Measurements from ENCODE around the gene GRIN2A.

Gene GRIN2A

DNA sequence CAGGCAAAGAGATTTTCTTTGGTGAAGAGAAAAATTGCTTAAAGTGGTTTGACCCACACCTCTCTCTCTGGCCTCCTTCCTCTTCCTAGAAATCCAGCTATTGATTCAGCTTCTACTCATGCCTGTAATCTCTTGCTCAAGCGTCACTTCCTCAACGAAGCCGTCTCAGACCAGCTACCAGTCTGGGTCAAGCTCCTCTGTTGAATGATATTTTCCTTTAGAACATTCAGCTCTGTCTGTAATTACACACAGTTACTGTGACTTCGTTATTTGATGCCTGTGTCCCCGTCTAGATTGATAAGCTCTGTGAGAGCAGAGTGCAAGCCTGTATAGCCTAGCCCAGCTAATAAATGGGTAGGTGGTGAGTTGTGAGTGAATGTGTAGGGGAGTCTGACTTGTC lies 168.5 kb downstream of the GRIN2A start:
- Histone ChIP-seq H3K4me1 (ENCODE audit: control insufficient read depth, insufficient read depth, low read depth, low read length) (no peaks in the 10 kb centered on the region), H3K9me3 (ENCODE audit: control insufficient read depth, low read length) (no peaks in the 10 kb centered on the region), H4K8ac (ENCODE audit: low read length) (no peak overlapping the region), H3K36me3 (ENCODE audit: control insufficient read depth in 1 of 2, insufficient read depth in 2 of 2, low read depth in 1 of 2, low read length in 2 of 2) (no peaks in the 10 kb centered on the region), H3K4ac (ENCODE audit: low read depth in 1 of 2, low read length in 2 of 2) (no peak overlapping the region), H3K27ac (ENCODE audit: low read length, poor library complexity, severe bottlenecking) (no peak overlapping the region), H2BK15ac (ENCODE audit: low read depth, poor library complexity, severe bottlenecking) (no peak overlapping the region), H3K23ac (ENCODE audit: low read length in 2 of 2) (no peak overlapping the region), H2BK5ac (ENCODE audit: low read depth, low read length, poor library complexity, severe bottlenecking) (no peak overlapping the region), H3K18ac (ENCODE audit: low read depth in 1 of 2, low read length in 2 of 2) (no peak overlapping the region), H3K27me3 (ENCODE audit: control insufficient read depth in 1 of 2, insufficient read depth in 1 of 2, low read length in 2 of 2) (no peaks in the 10 kb centered on the region), H3K4me3 (ENCODE audit: insufficient read depth in 1 of 2, low read depth in 1 of 2, low read length in 2 of 2) (no peak overlapping the region), H2AFZ (ENCODE audit: low read depth, low read length) (no peak overlapping the region), H2BK120ac (ENCODE audit: low read depth, low read length) (no peak overlapping the region), H3K4me2 (ENCODE audit: low read length, poor library complexity, severe bottlenecking) (no peak overlapping the region), H2AK5ac (ENCODE audit: low read length, severe bottlenecking) (no peak overlapping the region), H3K79me1 (replicated peaks; ENCODE audit: low read length, poor library complexity, severe bottlenecking) (no peaks in the 10 kb centered on the region), H2BK12ac (ENCODE audit: low read length in 2 of 2) (no peak overlapping the region), H4K91ac (ENCODE audit: low read length) (no peak overlapping the region), H3K14ac (ENCODE audit: low read length in 2 of 2) (no peak overlapping the region), H3K9ac (ENCODE audit: low read length) (no peak overlapping the region)
- WGBS = 58% methylated on average over 5 of the region's 5 CpGs
- no peak for DNase-seq

DNA sequence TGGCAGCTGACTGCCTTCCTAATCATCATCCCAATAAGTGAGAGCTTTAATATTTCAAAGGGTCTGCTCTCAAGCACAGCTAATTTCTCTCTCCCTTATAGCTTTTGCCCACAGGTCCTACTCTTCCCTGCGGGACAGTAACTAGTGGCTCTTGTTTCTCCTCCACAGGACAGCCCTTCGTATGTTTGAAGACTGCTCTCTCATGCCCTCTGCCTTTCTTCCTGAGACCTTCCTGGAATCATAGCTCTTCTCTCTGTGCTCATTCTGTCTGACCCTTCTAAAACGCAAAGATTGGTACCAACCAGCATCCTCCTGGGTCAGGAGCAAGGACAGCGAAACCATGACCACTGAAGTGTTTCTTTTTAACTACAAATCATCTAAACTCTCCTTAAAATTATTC lies 168.9 kb downstream of the GRIN2A start:
- Histone ChIP-seq H3K4me1 (ENCODE audit: control insufficient read depth, insufficient read depth, low read depth, low read length) (no peaks in the 10 kb centered on the region), H3K9me3 (ENCODE audit: control insufficient read depth, low read length) (no peaks in the 10 kb centered on the region), H2AFZ (ENCODE audit: low read depth, low read length) (no peak overlapping the region), H3K14ac (ENCODE audit: low read length in 2 of 2) (no peak overlapping the region), H4K8ac (ENCODE audit: low read length) (no peak overlapping the region), H2BK15ac (ENCODE audit: low read depth, poor library complexity, severe bottlenecking) (no peak overlapping the region), H3K27ac (ENCODE audit: low read length, poor library complexity, severe bottlenecking) (no peak overlapping the region), H2BK5ac (ENCODE audit: low read depth, low read length, poor library complexity, severe bottlenecking) (no peak overlapping the region), H3K79me1 (replicated peaks; ENCODE audit: low read length, poor library complexity, severe bottlenecking) (no peaks in the 10 kb centered on the region), H2BK120ac (ENCODE audit: low read depth, low read length) (no peak overlapping the region), H3K36me3 (ENCODE audit: control insufficient read depth in 1 of 2, insufficient read depth in 2 of 2, low read depth in 1 of 2, low read length in 2 of 2) (no peaks in the 10 kb centered on the region), H4K91ac (ENCODE audit: low read length) (no peak overlapping the region), H2BK12ac (ENCODE audit: low read length in 2 of 2) (no peak overlapping the region), H3K23ac (ENCODE audit: low read length in 2 of 2) (no peak overlapping the region), H3K27me3 (ENCODE audit: control insufficient read depth in 1 of 2, insufficient read depth in 1 of 2, low read length in 2 of 2) (no peaks in the 10 kb centered on the region), H3K4ac (ENCODE audit: low read depth in 1 of 2, low read length in 2 of 2) (no peak overlapping the region), H2AK5ac (ENCODE audit: low read length, severe bottlenecking) (no peak overlapping the region), H3K4me3 (ENCODE audit: insufficient read depth in 1 of 2, low read depth in 1 of 2, low read length in 2 of 2) (no peak overlapping the region), H3K9ac (ENCODE audit: low read length) (no peak overlapping the region), H3K4me2 (ENCODE audit: low read length, poor library complexity, severe bottlenecking) (no peak overlapping the region), H3K18ac (ENCODE audit: low read depth in 1 of 2, low read length in 2 of 2) (no peak overlapping the region)
- WGBS = 67% methylated on average over 3 of the region's 4 CpGs
- DNase-seq = no peak

DNA sequence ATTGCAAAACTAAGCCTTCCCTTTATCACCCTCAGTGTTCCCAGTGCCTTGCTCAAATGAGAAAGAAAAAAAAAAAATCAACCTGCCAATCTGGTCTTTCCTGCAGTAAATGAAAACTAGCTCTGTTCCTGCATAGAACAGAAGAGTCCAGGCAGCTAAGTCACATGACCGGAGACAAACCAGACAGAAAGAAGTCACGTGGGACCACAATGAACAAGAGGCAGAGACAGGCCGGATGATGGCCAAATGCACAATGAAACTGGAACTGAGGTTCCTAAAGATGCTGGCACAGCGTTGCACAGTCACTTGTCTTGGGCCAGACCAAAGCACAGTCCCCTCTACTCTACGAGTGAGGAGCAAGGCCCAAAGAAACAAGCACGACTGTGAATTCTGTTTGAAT lies 172.5 kb downstream of the GRIN2A start:
- Histone ChIP-seq H3K9me3 (ENCODE audit: control insufficient read depth, low read length) (peaks cover 12% of the 10 kb centered on the region), H3K18ac (ENCODE audit: low read depth in 1 of 2, low read length in 2 of 2) (no peak overlapping the region), H4K8ac (ENCODE audit: low read length) (no peak overlapping the region), H2AFZ (ENCODE audit: low read depth, low read length) (no peak overlapping the region), H3K4ac (ENCODE audit: low read depth in 1 of 2, low read length in 2 of 2) (no peak overlapping the region), H4K91ac (ENCODE audit: low read length) (no peak overlapping the region), H2AK5ac (ENCODE audit: low read length, severe bottlenecking) (no peak overlapping the region), H3K27ac (ENCODE audit: low read length, poor library complexity, severe bottlenecking) (no peak overlapping the region), H3K4me2 (ENCODE audit: low read length, poor library complexity, severe bottlenecking) (no peak overlapping the region), H3K36me3 (ENCODE audit: control insufficient read depth in 1 of 2, insufficient read depth in 2 of 2, low read depth in 1 of 2, low read length in 2 of 2) (no peaks in the 10 kb centered on the region), H3K4me1 (ENCODE audit: control insufficient read depth, insufficient read depth, low read depth, low read length) (no peaks in the 10 kb centered on the region), H3K14ac (ENCODE audit: low read length in 2 of 2) (no peak overlapping the region), H3K23ac (ENCODE audit: low read length in 2 of 2) (no peak overlapping the region), H3K9ac (ENCODE audit: low read length) (no peak overlapping the region), H3K4me3 (ENCODE audit: insufficient read depth in 1 of 2, low read depth in 1 of 2, low read length in 2 of 2) (no peak overlapping the region), H2BK12ac (ENCODE audit: low read length in 2 of 2) (no peak overlapping the region), H2BK120ac (ENCODE audit: low read depth, low read length) (no peak overlapping the region), H2BK5ac (ENCODE audit: low read depth, low read length, poor library complexity, severe bottlenecking) (no peak overlapping the region), H2BK15ac (ENCODE audit: low read depth, poor library complexity, severe bottlenecking) (no peak overlapping the region), H3K79me1 (replicated peaks; ENCODE audit: low read length, poor library complexity, severe bottlenecking) (no peaks in the 10 kb centered on the region), H3K27me3 (ENCODE audit: control insufficient read depth in 1 of 2, insufficient read depth in 1 of 2, low read length in 2 of 2) (no peaks in the 10 kb centered on the region)
- 76% methylated on average over 6 of the region's 6 CpGs for WGBS
- no peak for DNase-seq

DNA sequence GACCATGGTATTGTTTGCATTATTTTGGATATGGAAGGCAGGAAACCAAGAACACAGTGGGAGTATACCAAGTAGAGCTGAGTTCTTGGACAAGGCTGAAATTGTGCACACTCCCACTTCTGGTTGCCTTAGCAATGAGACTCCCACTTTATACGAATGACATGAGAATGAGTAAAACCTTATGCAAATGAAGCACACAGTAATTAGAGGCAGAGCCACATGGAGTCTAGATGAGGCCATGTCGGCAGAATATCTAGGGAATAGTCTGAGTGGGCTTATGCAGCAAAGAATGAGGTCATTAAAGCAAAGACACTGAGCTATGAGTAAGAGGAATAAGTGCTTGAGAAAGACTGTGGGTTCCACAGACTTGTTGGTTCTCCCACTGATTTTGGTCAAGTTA lies 178.7 kb downstream of the GRIN2A start:
- no peaks in the 10 kb centered on the region for H3K36me3 ChIP-seq (ENCODE audit: control insufficient read depth in 1 of 2, insufficient read depth in 2 of 2, low read depth in 1 of 2, low read length in 2 of 2)
- no peaks in the 10 kb centered on the region for H3K4me1 ChIP-seq (ENCODE audit: control insufficient read depth, insufficient read depth, low read depth, low read length)
- no peak overlapping the region for H2BK120ac ChIP-seq (ENCODE audit: low read depth, low read length)
- no peak overlapping the region for H3K14ac ChIP-seq (ENCODE audit: low read length in 2 of 2)
- no peak overlapping the region for H2BK15ac ChIP-seq (ENCODE audit: low read depth, poor library complexity, severe bottlenecking)
- H2BK12ac ChIP-seq (ENCODE audit: low read length in 2 of 2) = no peak overlapping the region
- no peak overlapping the region for H4K8ac ChIP-seq (ENCODE audit: low read length)
- 75% methylated on average over 2 of the region's 2 CpGs for WGBS
- no peaks in the 10 kb centered on the region for H3K79me1 ChIP-seq (replicated peaks; ENCODE audit: low read length, poor library complexity, severe bottlenecking)
- no peaks in the 10 kb centered on the region for H3K27me3 ChIP-seq (ENCODE audit: control insufficient read depth in 1 of 2, insufficient read depth in 1 of 2, low read length in 2 of 2)
- no peak overlapping the region for H3K4me3 ChIP-seq (ENCODE audit: insufficient read depth in 1 of 2, low read depth in 1 of 2, low read length in 2 of 2)
- no peak overlapping the region for H2BK5ac ChIP-seq (ENCODE audit: low read depth, low read length, poor library complexity, severe bottlenecking)
- H2AFZ ChIP-seq (ENCODE audit: low read depth, low read length) = no peak overlapping the region
- H3K4me2 ChIP-seq (ENCODE audit: low read length, poor library complexity, severe bottlenecking) = no peak overlapping the region
- no peak overlapping the region for H3K23ac ChIP-seq (ENCODE audit: low read length in 2 of 2)
- no peak overlapping the region for H3K4ac ChIP-seq (ENCODE audit: low read depth in 1 of 2, low read length in 2 of 2)
- H3K9me3 ChIP-seq (ENCODE audit: control insufficient read depth, low read length) = peaks cover 12% of the 10 kb centered on the region
- no peak overlapping the region for H3K27ac ChIP-seq (ENCODE audit: low read length, poor library complexity, severe bottlenecking)
- no peak overlapping the region for H3K9ac ChIP-seq (ENCODE audit: low read length)
- H4K91ac ChIP-seq (ENCODE audit: low read length) = no peak overlapping the region
- H2AK5ac ChIP-seq (ENCODE audit: low read length, severe bottlenecking) = no peak overlapping the region
- DNase-seq = no peak
- no peak overlapping the region for H3K18ac ChIP-seq (ENCODE audit: low read depth in 1 of 2, low read length in 2 of 2)
